Measurements from ENCODE around the gene TNFRSF21.

DNA sequence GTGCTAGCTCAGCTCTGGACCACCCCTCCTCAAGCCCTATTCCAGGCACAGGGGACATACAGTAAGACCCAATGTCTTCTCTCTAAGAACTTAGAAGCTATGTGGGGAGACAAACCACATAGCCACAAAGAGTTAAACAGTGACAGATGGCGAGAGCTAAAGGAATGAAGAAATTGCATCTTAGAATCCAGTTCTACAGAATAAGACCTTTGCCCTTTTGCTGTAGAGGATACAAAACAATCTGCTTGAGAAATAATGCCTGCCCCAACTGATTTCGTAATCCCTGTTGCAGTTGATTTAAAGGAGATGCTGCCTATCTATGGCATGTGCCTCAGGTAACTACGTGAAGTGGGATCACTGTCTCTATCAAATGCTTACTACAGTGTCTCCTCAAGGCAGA lies 31.2 kb downstream of the TNFRSF21 start:
- TF ChIP-seq, protein P1, sequence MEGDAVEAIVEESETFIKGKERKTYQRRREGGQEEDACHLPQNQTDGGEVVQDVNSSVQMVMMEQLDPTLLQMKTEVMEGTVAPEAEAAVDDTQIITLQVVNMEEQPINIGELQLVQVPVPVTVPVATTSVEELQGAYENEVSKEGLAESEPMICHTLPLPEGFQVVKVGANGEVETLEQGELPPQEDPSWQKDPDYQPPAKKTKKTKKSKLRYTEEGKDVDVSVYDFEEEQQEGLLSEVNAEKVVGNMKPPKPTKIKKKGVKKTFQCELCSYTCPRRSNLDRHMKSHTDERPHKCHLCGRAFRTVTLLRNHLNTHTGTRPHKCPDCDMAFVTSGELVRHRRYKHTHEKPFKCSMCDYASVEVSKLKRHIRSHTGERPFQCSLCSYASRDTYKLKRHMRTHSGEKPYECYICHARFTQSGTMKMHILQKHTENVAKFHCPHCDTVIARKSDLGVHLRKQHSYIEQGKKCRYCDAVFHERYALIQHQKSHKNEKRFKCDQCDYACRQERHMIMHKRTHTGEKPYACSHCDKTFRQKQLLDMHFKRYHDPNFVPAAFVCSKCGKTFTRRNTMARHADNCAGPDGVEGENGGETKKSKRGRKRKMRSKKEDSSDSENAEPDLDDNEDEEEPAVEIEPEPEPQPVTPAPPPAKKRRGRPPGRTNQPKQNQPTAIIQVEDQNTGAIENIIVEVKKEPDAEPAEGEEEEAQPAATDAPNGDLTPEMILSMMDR (IDR thresholded peaks at IDR 0.05) = no peak
- TF ChIP-seq POLR2A (IDR thresholded peaks at IDR 0.05) = no peak
